GM12872 (cell line): ENCODE data around the gene LIM2.

Experiments used
- CTCF ChIP-seq: IDR thresholded peaks from 3 replicates; pipeline ENCODE4 v1.5.1; 2011; ENCODE audit warnings: low read depth, mild to moderate bottlenecking, low read length, moderate library complexity; ENCODE audit not compliant: insufficient read depth

LIM2 gene

GRCh38 chr19:51330366-51330765 is 57.4 kb downstream of the LIM2 start:
- TF ChIP-seq CTCF: no peak
